Activated T-helper 1 cell treated with anti-CD3 and anti-CD28 coated beads, Interleukin-12 subunit alpha, Interleukin-12 subunit beta, Interleukin-2, Interleukin-4 antibody, amounts not matched to agents 30 ng/mL and 10 ng/mL and 1 ng/mL, durations not matched to agents 14 hours and 24 hours and 36 hours (primary cell): ENCODE measurements around the gene SPRED3. TPM values are rescaled to one million over a fixed set of nuclear protein-coding genes. Genes with fewer than 3 reads are reported as not detected.
A peak's percentile ranks its signal among the peaks of the same experiment; 100 is the strongest.

Experiments
- DNase-seq: peaks from one replicate; pipeline ENCODE4 v3.0.0; 2021; ENCODE audit warnings: low spot score
- H3K27ac Mint-ChIP-seq: one replicate; pipeline ENCODE4 v1.8.0; 2021; ENCODE audit warnings: mild to moderate bottlenecking, mixed read lengths
- H3K27me3 Mint-ChIP-seq: one replicate; pipeline ENCODE4 v1.8.0; 2022; ENCODE audit warnings: mild to moderate bottlenecking, moderate library complexity, mixed read lengths; ENCODE audit not compliant: insufficient read depth
- H3K36me3 Mint-ChIP-seq: one replicate; pipeline ENCODE4 v1.8.0; 2021; ENCODE audit warnings: low read depth, mixed read lengths
- H3K4me1 Mint-ChIP-seq: one replicate; pipeline ENCODE4 v1.8.0; 2021; ENCODE audit warnings: low read depth, mixed read lengths
- H3K4me3 Mint-ChIP-seq: one replicate; pipeline ENCODE4 v1.8.0; 2021; ENCODE audit warnings: mild to moderate bottlenecking, moderate library complexity, mixed read lengths
- H3K9me3 Mint-ChIP-seq: one replicate; pipeline ENCODE4 v1.8.0; 2021; ENCODE audit warnings: mixed read lengths
- intact Hi-C: fragments of 100-400 bp; cut with micrococcal nuclease; formaldehyde crosslinking; loops from one replicate; pipeline ENCODE4 v1.15.1; 2024
- total RNA-seq: library from RNA; stranded (reverse); gene quantifications from 2 replicates; pipeline ENCODE4 v1.2.3, GENCODE V29; 2022

SPRED3 gene
- total RNA-seq, 1 donor from 2014 or later = 2.2 TPM

- H3K27ac Mint-ChIP-seq = peak overlapping the region; percentile 99
- peaks cover 31% of the 10 kb centered on the region for H3K4me1 Mint-ChIP-seq
- intact Hi-C loops = no loop called here
- H3K27me3 Mint-ChIP-seq = no peaks in the 10 kb centered on the region
- peaks cover 34% of the 10 kb centered on the region for H3K36me3 Mint-ChIP-seq
- no peaks in the 10 kb centered on the region for H3K9me3 Mint-ChIP-seq
- H3K4me3 Mint-ChIP-seq = peak overlapping the region; percentile 100
- DNase-seq = no peak
These were observed 12.7 kb upstream of the SPRED3 start for GRCh38 chr19:38375748-38376147.

DNA sequence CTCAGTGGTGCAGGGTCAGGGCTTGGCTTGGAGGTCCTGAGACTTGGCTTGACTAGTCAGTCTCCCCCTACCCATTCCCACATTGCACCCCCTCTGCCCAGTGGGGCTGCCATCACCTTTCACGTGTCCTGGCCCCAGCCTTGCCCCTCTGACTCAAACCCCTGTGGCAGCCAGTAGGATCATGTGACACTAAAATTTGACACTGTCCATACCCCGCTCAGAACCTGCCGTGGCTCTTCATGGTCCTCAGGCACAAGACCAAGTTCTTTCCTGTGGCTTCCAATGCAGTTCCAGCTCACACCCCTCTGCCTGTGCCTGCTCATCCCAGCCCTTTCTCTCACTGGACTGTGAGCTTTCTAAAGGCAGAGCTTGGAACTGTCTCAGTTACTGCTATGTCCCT is 11.9 kb upstream of the SPRED3 start:
- DNase-seq = no peak
- Mint-ChIP-seq H3K4me1 (peaks cover 31% of the 10 kb centered on the region), H3K27me3 (no peaks in the 10 kb centered on the region), H3K36me3 (peaks cover 34% of the 10 kb centered on the region), H3K9me3 (no peaks in the 10 kb centered on the region), H3K27ac (peak overlapping the region; percentile 65), H3K4me3 (peak overlapping the region; percentile 100)
- intact Hi-C loops = no loop called here

DNA sequence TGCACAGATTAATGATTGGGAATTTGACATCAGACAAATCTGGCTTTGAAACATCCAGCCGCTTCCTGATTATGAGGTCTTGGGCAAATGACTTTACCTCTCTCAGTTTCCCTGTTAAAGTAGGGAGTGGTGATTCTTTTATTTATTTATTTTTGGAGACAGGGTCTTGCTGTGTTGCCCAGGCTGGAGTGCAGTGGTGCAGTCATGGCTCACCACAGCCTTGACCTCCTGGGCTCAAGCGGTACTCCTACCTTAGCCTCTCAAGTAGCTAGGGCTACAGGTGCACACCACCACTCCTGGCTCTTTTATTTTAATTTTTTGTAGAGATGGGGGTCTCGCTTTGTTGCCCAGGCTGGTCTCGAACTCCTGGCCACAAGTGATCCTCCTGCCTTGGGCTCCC is 11.4 kb upstream of the SPRED3 start:
- peaks cover 37% of the 10 kb centered on the region for H3K36me3 Mint-ChIP-seq
- peaks cover 31% of the 10 kb centered on the region for H3K4me1 Mint-ChIP-seq
- no peaks in the 10 kb centered on the region for H3K27me3 Mint-ChIP-seq
- DNase-seq = no peak
- H3K27ac Mint-ChIP-seq = peak overlapping the region; percentile 65
- peak overlapping the region; percentile 100 for H3K4me3 Mint-ChIP-seq
- intact Hi-C loops = no loop called here
- H3K9me3 Mint-ChIP-seq = no peaks in the 10 kb centered on the region

GRCh38 chr19:38378866-38379265 is 9.6 kb upstream of the SPRED3 start:
- Mint-ChIP-seq H3K4me3 (no peak overlapping the region), H3K36me3 (peaks cover 48% of the 10 kb centered on the region), H3K27ac (no peak overlapping the region), H3K9me3 (no peaks in the 10 kb centered on the region), H3K4me1 (peaks cover 31% of the 10 kb centered on the region), H3K27me3 (no peaks in the 10 kb centered on the region)
- intact Hi-C loops = no loop called here
- no peak for DNase-seq

- no peaks in the 10 kb centered on the region for H3K9me3 Mint-ChIP-seq
- H3K36me3 Mint-ChIP-seq = peaks cover 46% of the 10 kb centered on the region
- DNase-seq = no peak
- intact Hi-C loops = no loop called here
- no peak overlapping the region for H3K4me3 Mint-ChIP-seq
- H3K27me3 Mint-ChIP-seq = no peaks in the 10 kb centered on the region
- H3K27ac Mint-ChIP-seq = no peak overlapping the region
- peaks cover 10% of the 10 kb centered on the region for H3K4me1 Mint-ChIP-seq
These were observed 7.4 kb upstream of the SPRED3 start for GRCh38 chr19:38381138-38381537.

DNA sequence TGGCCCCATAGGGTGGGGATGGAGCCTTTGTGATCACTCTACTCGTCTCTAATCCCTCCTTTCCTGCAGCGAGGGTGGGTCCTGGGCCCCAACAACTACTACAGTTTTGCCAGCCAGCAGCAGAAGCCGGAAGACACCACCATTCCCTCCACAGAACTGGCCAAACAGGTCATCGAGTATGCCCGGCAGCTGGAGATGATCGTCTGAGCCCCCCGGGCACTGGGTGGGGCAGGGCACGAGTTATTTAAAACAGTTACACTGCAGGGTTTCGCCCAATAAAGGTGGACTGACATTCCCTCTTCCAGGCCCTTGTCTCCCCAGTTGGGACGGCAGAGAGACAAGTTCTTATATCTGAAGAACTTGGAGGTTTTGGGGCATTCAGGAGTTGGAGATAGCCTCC is 5.3 kb upstream of the SPRED3 start:
- no peak for DNase-seq
- H3K4me1 Mint-ChIP-seq = peaks cover 11% of the 10 kb centered on the region
- H3K9me3 Mint-ChIP-seq = no peaks in the 10 kb centered on the region
- peaks cover 45% of the 10 kb centered on the region for H3K36me3 Mint-ChIP-seq
- intact Hi-C loops = no loop called here
- H3K27me3 Mint-ChIP-seq = peaks cover 3% of the 10 kb centered on the region
- no peak overlapping the region for H3K27ac Mint-ChIP-seq
- no peak overlapping the region for H3K4me3 Mint-ChIP-seq

DNA sequence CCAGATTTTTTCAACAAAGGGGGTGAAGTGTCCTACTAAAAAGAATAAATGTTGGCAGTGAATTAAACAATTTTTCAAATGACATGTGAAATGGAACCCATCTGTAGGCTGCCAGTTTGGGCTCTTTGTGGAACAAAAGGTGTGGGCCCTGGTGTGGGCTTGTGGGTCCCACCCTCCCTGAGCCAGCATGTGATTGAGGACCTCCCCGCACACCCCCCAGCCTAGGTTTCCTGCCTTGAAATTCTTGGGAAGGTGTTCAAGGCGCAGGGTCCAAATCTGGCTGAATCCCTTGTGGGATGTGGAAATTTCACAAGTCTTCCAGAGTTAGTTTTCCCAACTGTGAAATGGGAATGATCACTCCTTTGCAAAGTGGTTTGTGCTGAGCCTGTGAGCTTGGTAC is 4.8 kb upstream of the SPRED3 start:
- DNase-seq = no peak
- Mint-ChIP-seq H3K27ac (no peak overlapping the region), H3K4me1 (peaks cover 12% of the 10 kb centered on the region), H3K36me3 (peaks cover 45% of the 10 kb centered on the region), H3K9me3 (no peaks in the 10 kb centered on the region), H3K4me3 (no peak overlapping the region), H3K27me3 (peaks cover 4% of the 10 kb centered on the region)
- intact Hi-C loops = no loop called here

GRCh38 chr19:38384209-38385027 is 4.1 kb upstream of the SPRED3 start:
- Mint-ChIP-seq H3K4me3 (peak overlapping the region; percentile 47), H3K9me3 (no peaks in the 10 kb centered on the region), H3K27ac (no peak overlapping the region), H3K4me1 (peaks cover 12% of the 10 kb centered on the region), H3K27me3 (peaks cover 7% of the 10 kb centered on the region), H3K36me3 (peaks cover 40% of the 10 kb centered on the region)
- DNase-seq = no peak
- intact Hi-C loops = no loop called here

DNA sequence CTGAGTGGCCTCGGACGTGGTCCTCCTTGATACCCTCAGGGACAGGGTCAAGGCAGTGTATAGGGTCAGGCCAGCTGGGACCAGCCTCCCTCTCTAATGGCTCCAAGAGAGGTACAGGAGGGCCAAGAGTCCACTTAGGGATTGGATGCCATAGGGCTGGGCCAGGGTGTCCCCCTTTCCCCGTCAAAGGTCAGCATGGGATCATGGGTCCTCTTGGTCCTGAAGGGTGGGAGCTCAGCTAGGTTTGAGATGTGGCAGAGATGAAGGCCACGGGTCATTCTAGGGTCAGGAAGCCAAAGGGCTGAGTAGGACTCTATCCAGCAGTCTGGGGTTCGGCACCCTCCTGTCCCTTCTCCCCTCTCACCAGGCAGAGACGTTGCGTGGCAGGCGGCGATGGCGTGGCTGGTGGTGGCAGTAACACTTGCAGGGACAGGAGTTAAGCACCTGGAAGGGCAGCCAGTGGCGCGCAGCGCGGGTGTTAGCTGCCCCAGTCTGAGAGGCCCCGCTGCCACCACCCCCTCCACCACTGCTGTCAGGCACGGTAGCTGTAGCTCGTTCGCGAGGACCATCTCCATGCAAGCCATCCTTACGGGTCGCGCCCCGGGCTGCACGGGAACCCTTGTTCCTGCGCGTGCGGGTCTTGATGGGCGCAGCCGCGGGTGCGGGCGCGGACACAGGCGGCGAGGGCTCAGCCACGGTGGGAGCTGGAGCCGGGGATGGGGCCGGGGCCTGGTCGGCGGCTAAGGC is 3.3 kb upstream of the SPRED3 start:
- H3K4me1 Mint-ChIP-seq = peaks cover 12% of the 10 kb centered on the region
- H3K4me3 Mint-ChIP-seq = no peak overlapping the region
- intact Hi-C loops = no loop called here
- peaks cover 11% of the 10 kb centered on the region for H3K27me3 Mint-ChIP-seq
- peaks cover 37% of the 10 kb centered on the region for H3K36me3 Mint-ChIP-seq
- no peak for DNase-seq
- no peak overlapping the region for H3K27ac Mint-ChIP-seq
- H3K9me3 Mint-ChIP-seq = no peaks in the 10 kb centered on the region

DNA sequence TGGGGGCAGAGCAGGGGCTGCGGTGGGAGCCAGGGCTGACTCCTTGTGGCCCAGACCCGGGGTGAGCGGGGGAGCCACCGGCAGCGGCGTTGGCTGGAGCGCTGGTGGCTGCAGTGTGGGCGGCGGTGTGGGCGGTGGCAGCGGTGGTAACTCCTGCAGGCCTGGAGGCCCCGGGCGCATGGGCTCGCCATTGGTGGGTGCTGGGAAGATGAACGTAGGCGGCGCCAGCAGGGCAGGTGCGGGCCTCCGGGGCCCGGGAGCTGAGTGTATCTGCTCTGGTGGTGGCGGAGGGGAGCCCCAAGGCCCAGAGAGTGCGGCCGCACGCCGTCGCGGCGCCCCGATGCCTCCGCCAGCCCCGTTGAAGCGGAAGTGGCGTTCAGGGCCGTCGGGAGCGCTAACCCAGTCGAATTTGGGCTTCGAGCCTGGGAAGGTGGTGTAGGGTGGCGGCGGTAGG is 2.7 kb upstream of the SPRED3 start:
- intact Hi-C loops = no loop called here
- H3K27me3 Mint-ChIP-seq = peaks cover 14% of the 10 kb centered on the region
- no peak overlapping the region for H3K4me3 Mint-ChIP-seq
- H3K4me1 Mint-ChIP-seq = peaks cover 12% of the 10 kb centered on the region
- H3K36me3 Mint-ChIP-seq = peaks cover 34% of the 10 kb centered on the region
- no peak overlapping the region for H3K27ac Mint-ChIP-seq
- H3K9me3 Mint-ChIP-seq = no peaks in the 10 kb centered on the region
- no peak for DNase-seq

- Mint-ChIP-seq H3K27me3 (peaks cover 18% of the 10 kb centered on the region), H3K4me1 (peaks cover 12% of the 10 kb centered on the region), H3K36me3 (peaks cover 34% of the 10 kb centered on the region), H3K4me3 (peak overlapping the region; percentile 26), H3K9me3 (no peaks in the 10 kb centered on the region), H3K27ac (no peak overlapping the region)
- intact Hi-C loops = no loop called here
- DNase-seq = no peak
These were observed 2.1 kb upstream of the SPRED3 start for GRCh38 chr19:38386300-38386970.

- Mint-ChIP-seq H3K9me3 (no peaks in the 10 kb centered on the region), H3K4me3 (peak overlapping the region; percentile 89), H3K27me3 (peaks cover 19% of the 10 kb centered on the region), H3K36me3 (peaks cover 31% of the 10 kb centered on the region), H3K4me1 (peaks cover 12% of the 10 kb centered on the region), H3K27ac (peak overlapping the region; percentile 50)
- no peak for DNase-seq
- intact Hi-C loops = loop anchor here (1.0 kb wide), 4 partner anchors 8 to 158 kb away; partner anchors contain the start of gene PSMD8
These were observed 1.4 kb upstream of the SPRED3 start for GRCh38 chr19:38386971-38387549.
